CD14-positive monocyte (primary cell): ENCODE data around the gene MAPRE3. TPM values are rescaled to one million over a fixed set of nuclear protein-coding genes. Genes with fewer than 3 reads are reported as not detected.

Experiments used
- DNase-seq, 3 donors: peaks; one replicate each; pipeline ENCODE4 v3.0.0-alpha.2; 2011 to 2022
- H2AFZ ChIP-seq: 2 replicates; pipeline ENCODE4 v1.6.0; 2012; ENCODE audit warnings: mild to moderate bottlenecking, low read depth, low read length, inconsistent platforms; ENCODE audit not compliant: insufficient read depth, poor library complexity, severe bottlenecking
- H3K27ac ChIP-seq, 2 donors: 1 replicate in 1 of 2; 2 replicates in 1 of 2; pipeline ENCODE4 v1.5.1; 2012 to 2013; ENCODE audit warnings: low read length in 2 of 2, control low read depth in 1 of 2, inconsistent platforms in 1 of 2, low read depth in 1 of 2, mild to moderate bottlenecking in 1 of 2
- H3K27me3 ChIP-seq, 2 donors: one replicate each; pipeline versions ENCODE4 v1.6.0 to v1.6.1; 2011 to 2013; ENCODE audit warnings: low read length in 2 of 2; ENCODE audit not compliant: control insufficient read depth in 2 of 2, insufficient read depth in 2 of 2
- H3K36me3 ChIP-seq, 2 donors: replicated peaks in 1 of 2; 1 replicate in 1 of 2; 2 replicates in 1 of 2; pipeline versions ENCODE4 v1.5.1 to v1.6.1; 2012 to 2013; ENCODE audit warnings: low read length in 2 of 2, control low read depth in 1 of 2, inconsistent platforms in 1 of 2, mild to moderate bottlenecking in 1 of 2; ENCODE audit not compliant: insufficient read depth in 2 of 2, control insufficient read depth in 1 of 2
- H3K4me1 ChIP-seq, 2 donors: 1 replicate in 1 of 2; 2 replicates in 1 of 2; pipeline versions ENCODE4 v1.5.1 to v1.6.1; 2012 to 2013; ENCODE audit warnings: low read length in 2 of 2, control low read depth in 1 of 2, inconsistent platforms in 1 of 2, mild to moderate bottlenecking in 1 of 2, moderate library complexity in 1 of 2; ENCODE audit not compliant: insufficient read depth in 2 of 2, control insufficient read depth in 1 of 2
- H3K4me2 ChIP-seq: replicated peaks from 2 replicates; pipeline ENCODE3; 2012; ENCODE audit warnings: low read length, moderate library complexity, mild to moderate bottlenecking; ENCODE audit not compliant: poor library complexity, severe bottlenecking; ENCODE audit errors: extremely low read depth
- H3K4me3 ChIP-seq, 3 experiments: fragments of 200-600 bp in 1 of 3; sonication (generic) in 1 of 3; replicated peaks in 1 of 3; 1 replicate in 2 of 3; 2 replicates in 1 of 3; pipeline ENCODE4 v1.5.1; 2011 to 2013; ENCODE audit warnings: low read length in 3 of 3, mild to moderate bottlenecking in 3 of 3, control low read depth in 2 of 3, low read depth in 2 of 3, inconsistent platforms in 1 of 3, moderate library complexity in 1 of 3
- H3K79me2 ChIP-seq: 2 replicates; pipeline ENCODE4 v1.6.0; 2012; ENCODE audit warnings: mild to moderate bottlenecking, control low read depth, inconsistent platforms, low read length, moderate library complexity; ENCODE audit not compliant: insufficient read depth
- H3K9ac ChIP-seq: 2 replicates; pipeline ENCODE4 v1.6.0; 2017; ENCODE audit warnings: low read length, mild to moderate bottlenecking; ENCODE audit not compliant: insufficient read depth, poor library complexity, severe bottlenecking
- H3K9me3 ChIP-seq, 2 donors: replicated peaks in 1 of 2; 1 replicate in 1 of 2; 2 replicates in 1 of 2; pipeline versions ENCODE4 v1.5.1 to v1.6.1; 2012 to 2013; ENCODE audit warnings: low read length in 2 of 2, control low read depth in 1 of 2; ENCODE audit not compliant: control insufficient read depth in 1 of 2, insufficient read depth in 1 of 2
- H4K20me1 ChIP-seq: 2 replicates; pipeline ENCODE4 v1.6.0; 2012; ENCODE audit warnings: mild to moderate bottlenecking, low read length, control low read depth, moderate library complexity; ENCODE audit not compliant: insufficient read depth
- H3K27ac Mint-ChIP-seq, 7 donors: one replicate each; pipeline ENCODE4 v1.8.0; 2020; ENCODE audit warnings: mild to moderate bottlenecking in 7 of 7, mixed read lengths in 7 of 7, moderate library complexity in 6 of 7, inconsistent platforms in 2 of 7
- H3K27me3 Mint-ChIP-seq, 3 donors: one replicate each; pipeline ENCODE4 v1.8.0; 2021 to 2022; ENCODE audit warnings: low read depth in 3 of 3, mild to moderate bottlenecking in 3 of 3, mixed read lengths in 3 of 3, moderate library complexity in 3 of 3, inconsistent platforms in 1 of 3
- H3K36me3 Mint-ChIP-seq, 2 donors: one replicate each; pipeline ENCODE4 v1.8.0; 2020; ENCODE audit warnings: mixed read lengths in 2 of 2, inconsistent platforms in 1 of 2, mild to moderate bottlenecking in 1 of 2
- H3K4me1 Mint-ChIP-seq: one replicate; pipeline ENCODE4 v1.8.0; 2020; ENCODE audit warnings: mild to moderate bottlenecking, mixed read lengths
- H3K4me3 Mint-ChIP-seq, 2 donors: one replicate each; pipeline ENCODE4 v1.8.0; 2020; ENCODE audit warnings: mild to moderate bottlenecking in 2 of 2, mixed read lengths in 2 of 2, moderate library complexity in 1 of 2
- H3K9me3 Mint-ChIP-seq, 7 donors: one replicate each; pipeline ENCODE4 v1.8.0; 2020 to 2022; ENCODE audit warnings: mixed read lengths in 7 of 7, mild to moderate bottlenecking in 6 of 7, moderate library complexity in 6 of 7, inconsistent platforms in 2 of 7
- CTCF ChIP-seq: fragments of 200-600 bp; IDR thresholded peaks from one replicate; pipeline ENCODE4 v1.8.0; 2022; ENCODE audit warnings: antibody characterized with exemption, mild to moderate bottlenecking
- WGBS: methylation state at CpG from one replicate; pipeline ENCODE4 v1.1.5; 2013; ENCODE audit warnings: missing lambda C conversion rate; ENCODE audit not compliant: insufficient coverage; 5-methylcytosine and 5-hydroxymethylcytosine counted together
- intact Hi-C, 2 donors: fragments of 100-400 bp; cut with micrococcal nuclease; formaldehyde crosslinking; loops; one replicate each; pipeline versions ENCODE4 v1.15.0 to v1.15.1; 2023
- polyA plus RNA-seq, 3 donors: library from polyadenylated mRNA; depleted of rRNA in 1 of 3; unstranded in 2 of 3; stranded (reverse) in 1 of 3; fragments of 300-500 nt in 2 of 3; fragments of >200 nt in 1 of 3; fragmentation: Illumina TruSeq in 2 of 3; gene quantifications; 1 replicate in 2 of 3; 2 replicates in 1 of 3; pipeline ENCODE4 v1.2.3, GENCODE V29; 2012 to 2021

Gene MAPRE3
- polyA plus RNA-seq, 3 donors, result 2.4 to 14.4 (median 3.5) TPM

- no peak overlapping the region for H3K27ac Mint-ChIP-seq
- H3K9ac ChIP-seq, result no peak overlapping the region
- H3K9me3 Mint-ChIP-seq, result no peaks in the 10 kb centered on the region
- DNase-seq, result no peak
- no peaks in the 10 kb centered on the region for H3K4me1 ChIP-seq
- no peak overlapping the region for H3K4me3 Mint-ChIP-seq
- no peaks in the 10 kb centered on the region for H3K9me3 ChIP-seq
- intact Hi-C loops, result no loop called here
- no peaks in the 10 kb centered on the region for H3K79me2 ChIP-seq
- no peak overlapping the region for H3K4me3 ChIP-seq
- H3K27me3 ChIP-seq, result no peaks in the 10 kb centered on the region
- WGBS, result 92% methylated on average over 2 of the region's 2 CpGs
- no peak overlapping the region for H2AFZ ChIP-seq
- H3K36me3 Mint-ChIP-seq, result no peaks in the 10 kb centered on the region
- no peak overlapping the region for H3K27ac ChIP-seq
- peaks cover 5 to 9% (median 7%) of the 10 kb centered on the region in 3 donors for H3K27me3 Mint-ChIP-seq
- no peak overlapping the region for H3K4me2 ChIP-seq
- no peaks in the 10 kb centered on the region for H3K4me1 Mint-ChIP-seq
- TF ChIP-seq CTCF, result no peak
- no peaks in the 10 kb centered on the region for H3K36me3 ChIP-seq
- no peaks in the 10 kb centered on the region for H4K20me1 ChIP-seq
Measured at GRCh38 chr2:26980971-26981370, 10.5 kb downstream of the MAPRE3 start.

GRCh38 chr2:26982102-26982742 lies 11.8 kb downstream of the MAPRE3 start:
- Histone ChIP-seq H4K20me1 (no peaks in the 10 kb centered on the region), H2AFZ (no peak overlapping the region), H3K9ac (no peak overlapping the region), H3K4me2 (no peak overlapping the region), H3K9me3 (no peaks in the 10 kb centered on the region), H3K27ac (no peak overlapping the region), H3K4me3 (no peak overlapping the region), H3K79me2 (no peaks in the 10 kb centered on the region), H3K27me3 (no peaks in the 10 kb centered on the region), H3K4me1 (no peaks in the 10 kb centered on the region), H3K36me3 (no peaks in the 10 kb centered on the region)
- Mint-ChIP-seq H3K4me1 (no peaks in the 10 kb centered on the region), H3K27ac (no peak overlapping the region), H3K9me3 (no peaks in the 10 kb centered on the region), H3K27me3 (peaks cover 5 to 9% (median 7%) of the 10 kb centered on the region in 3 donors), H3K36me3 (no peaks in the 10 kb centered on the region), H3K4me3 (no peak overlapping the region)
- DNase-seq, result peak in 2 of 3 donors; percentile 14 to 29
- peak; percentile 58 for TF ChIP-seq CTCF
- intact Hi-C loops, result no loop called here
- 42% methylated on average over 2 of the region's 2 CpGs for WGBS
